Activated T-cell treated with anti-CD3 and anti-CD28 coated beads, Interleukin-2, amount 50 U/mL, for 48 hours (primary cell): ENCODE results near the gene SDK2.

Source experiments
- DNase-seq, 2 experiments: peaks; one replicate each; pipeline ENCODE4 v3.0.0-alpha.2; 2020

SDK2 gene

DNA sequence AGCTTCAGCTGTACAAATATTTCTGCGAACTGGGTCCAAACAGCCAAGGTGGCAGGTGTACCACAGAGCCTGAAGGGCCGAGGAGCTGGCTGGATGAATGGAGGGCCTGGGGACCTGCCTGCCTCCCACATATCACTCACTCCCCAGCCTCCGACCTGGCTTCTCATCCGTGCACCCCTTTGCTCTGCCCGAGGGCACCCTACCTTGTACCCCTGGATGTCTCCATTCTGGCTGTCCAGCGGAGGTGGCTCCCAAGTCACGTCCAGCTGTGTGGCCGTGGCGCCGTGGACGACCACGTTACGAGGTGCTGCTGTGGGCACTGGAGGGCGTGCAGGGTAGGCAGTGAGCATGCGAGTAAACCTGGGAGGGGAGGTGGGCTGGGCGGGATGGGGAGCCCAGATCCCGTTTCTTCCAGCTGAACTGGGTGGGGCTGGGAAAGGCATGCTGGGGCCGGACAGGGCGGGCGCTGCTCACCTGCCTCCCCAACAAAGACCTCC, 265.2 kb downstream of the SDK2 start:
- no peak for DNase-seq

DNA sequence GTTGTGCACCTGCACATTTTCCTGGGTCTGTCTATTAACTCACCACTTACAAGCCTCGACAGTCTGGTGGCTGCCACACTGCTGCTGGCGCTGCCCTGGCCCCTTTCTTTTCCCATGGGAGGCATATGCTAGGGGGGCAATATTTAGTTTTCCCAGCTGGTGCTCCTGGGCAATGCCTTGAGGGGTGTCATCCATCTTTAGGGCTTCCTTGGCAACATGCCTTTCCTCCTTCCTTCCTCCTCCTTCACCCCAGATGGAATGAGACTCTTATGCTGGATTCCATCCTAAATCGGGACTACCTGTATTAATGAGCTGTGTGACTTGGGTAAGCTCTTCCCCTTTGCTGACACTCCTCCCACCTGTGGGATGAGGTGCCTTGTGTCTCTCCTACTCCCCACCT, 267.6 kb downstream of the SDK2 start:
- DNase-seq, result no peak

GRCh38 chr17:73376152-73376551, 268.1 kb downstream of the SDK2 start:
- DNase-seq, result no peak

DNA sequence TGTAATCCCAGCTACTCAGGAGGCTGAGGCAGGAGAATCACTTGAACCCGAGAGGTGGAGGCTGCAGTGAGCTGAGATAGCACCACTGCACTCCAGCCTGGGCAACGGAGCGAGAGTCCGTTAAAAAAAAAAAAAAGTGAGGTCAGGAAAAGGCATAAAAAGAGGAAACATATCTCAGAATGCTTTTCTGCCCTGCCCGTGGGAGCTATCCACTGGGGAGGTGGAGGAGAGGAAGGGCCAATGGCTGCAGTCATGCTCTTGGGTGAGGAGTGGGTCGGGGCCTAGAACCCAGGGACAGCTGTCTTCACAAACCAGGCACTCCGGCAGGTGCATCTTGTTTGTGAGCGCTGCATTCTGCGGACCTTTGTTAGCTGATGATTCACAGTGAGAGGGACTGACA, 272.4 kb downstream of the SDK2 start:
- no peak for DNase-seq

DNA sequence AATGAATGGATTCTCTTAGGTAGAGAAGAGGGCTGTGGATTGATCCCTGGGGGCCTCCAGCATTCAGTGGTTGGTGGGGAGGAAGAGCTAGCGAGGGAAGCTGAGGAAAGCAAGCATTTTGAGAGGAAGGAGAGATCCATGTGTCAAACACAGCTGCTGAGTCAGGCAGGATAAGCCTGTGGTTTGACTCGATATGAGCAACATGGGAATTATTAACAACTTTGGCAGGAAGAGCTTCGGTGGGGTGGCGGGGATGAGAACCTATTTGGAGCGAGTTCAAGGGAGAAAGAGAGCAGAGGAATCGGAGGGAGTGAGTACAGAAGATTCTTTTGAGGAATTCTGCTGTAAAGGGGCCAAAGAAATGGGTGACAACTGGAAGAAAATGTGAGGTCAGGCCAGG, 273.0 kb downstream of the SDK2 start:
- no peak for DNase-seq

- DNase-seq, result peak; percentile 88 to 89
Observed at GRCh38 chr17:73369817-73370490, 274.3 kb downstream of the SDK2 start.

DNA sequence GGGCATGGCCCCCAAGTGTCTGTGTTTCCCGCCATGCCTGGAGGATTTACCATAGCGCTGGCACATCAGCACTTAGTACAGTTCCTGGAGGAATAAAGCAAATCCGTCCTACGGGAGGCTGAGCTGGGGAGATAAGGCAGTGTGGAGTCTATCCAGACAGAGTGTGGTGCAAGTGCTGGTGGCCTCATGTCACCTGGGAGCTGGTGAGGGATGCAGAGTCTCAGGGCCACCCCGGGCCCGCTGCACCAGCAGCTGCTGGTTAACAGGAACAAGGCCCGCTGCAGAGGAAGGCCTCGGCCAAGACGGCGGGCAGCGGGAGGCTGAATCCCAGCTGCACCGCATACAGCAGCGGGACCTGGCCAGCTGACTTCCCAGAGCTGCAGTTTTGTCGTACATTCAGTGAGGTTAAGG, 275.1 kb downstream of the SDK2 start:
- no peak for DNase-seq

DNA sequence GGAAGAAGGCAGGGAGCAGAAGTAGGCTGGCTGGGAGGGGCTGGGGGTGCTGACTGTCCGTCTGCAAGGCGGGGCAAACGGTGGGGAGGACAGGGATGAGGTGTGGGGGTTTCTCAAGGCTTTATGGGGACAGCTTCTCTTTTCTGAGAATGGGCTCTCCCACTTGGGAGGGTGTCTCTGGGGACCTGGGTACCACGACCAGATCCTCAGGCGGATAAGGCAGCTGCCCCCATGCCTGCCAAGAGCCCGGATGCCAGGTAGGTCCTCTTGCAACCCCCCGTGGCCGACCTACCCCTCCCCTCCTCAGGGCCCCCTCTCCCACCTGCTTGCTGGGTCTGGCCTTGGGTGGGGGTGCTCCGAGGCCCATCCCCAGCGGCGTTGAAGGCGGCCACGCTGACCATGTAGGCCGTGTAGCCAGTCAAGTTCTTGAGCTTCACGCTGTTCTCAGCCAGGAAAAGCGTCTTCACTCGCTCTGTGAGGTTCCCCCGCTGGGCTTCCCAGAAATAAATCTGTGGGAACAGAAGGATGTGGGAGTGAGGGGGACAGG, 276.1 kb downstream of the SDK2 start:
- no peak for DNase-seq

- no peak for DNase-seq
Observed at GRCh38 chr17:73365906-73366623, 278.2 kb downstream of the SDK2 start.

GRCh38 chr17:73365301-73365874, 278.9 kb downstream of the SDK2 start:
- DNase-seq, result no peak

DNA sequence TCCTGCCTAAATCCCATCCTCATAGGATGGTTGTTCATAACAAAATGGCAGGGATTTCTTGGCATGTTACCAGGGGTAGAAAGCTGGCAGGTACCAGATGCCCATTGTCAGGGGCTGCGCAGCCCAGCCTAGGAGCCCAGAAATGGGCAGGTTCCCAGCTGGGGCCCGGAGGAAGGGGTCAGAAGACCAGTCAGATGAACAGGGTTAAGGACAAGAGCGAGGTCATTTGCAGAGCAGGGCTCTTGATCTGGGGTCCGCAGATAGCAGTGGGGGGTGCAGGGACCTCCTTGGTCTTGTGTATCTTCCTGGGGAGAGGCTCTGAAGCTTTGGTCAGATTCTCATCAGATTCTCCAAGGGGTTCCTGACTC, 280.1 kb downstream of the SDK2 start:
- no peak for DNase-seq

DNA sequence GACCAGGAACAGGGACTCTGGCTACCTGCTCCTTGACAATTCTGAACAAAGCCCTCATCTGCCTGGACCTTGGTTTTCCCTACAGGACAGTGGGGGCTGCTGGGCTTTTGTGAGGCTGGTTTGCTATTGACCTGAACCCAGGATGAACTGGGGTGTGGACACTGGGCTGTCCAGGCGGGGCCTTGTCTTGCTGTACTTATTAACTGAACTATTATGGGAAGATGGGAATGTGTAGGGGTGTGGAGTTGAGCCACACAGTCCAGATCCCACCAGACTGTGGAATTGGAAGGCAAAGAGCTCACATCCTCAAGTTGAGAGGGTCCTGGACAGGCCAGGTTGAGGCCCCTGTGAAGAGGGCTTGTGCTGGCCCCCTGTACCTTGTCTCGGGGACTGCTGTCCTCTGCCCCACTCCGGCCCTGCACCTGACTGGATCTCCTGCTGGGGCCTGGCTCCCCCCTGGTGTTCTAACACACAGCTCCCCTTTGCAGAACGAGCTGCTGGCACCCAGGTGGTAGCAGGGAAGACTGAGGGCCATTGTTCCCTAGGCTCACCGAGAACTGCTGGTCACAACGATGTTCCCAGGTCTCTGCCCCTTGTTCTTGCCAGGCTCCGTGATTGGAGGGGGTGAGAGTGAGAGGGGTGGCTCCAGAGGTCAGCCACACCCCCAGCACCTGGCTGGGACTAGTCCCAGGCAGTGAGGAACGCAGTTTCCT, 280.6 kb downstream of the SDK2 start:
- no peak for DNase-seq

DNA sequence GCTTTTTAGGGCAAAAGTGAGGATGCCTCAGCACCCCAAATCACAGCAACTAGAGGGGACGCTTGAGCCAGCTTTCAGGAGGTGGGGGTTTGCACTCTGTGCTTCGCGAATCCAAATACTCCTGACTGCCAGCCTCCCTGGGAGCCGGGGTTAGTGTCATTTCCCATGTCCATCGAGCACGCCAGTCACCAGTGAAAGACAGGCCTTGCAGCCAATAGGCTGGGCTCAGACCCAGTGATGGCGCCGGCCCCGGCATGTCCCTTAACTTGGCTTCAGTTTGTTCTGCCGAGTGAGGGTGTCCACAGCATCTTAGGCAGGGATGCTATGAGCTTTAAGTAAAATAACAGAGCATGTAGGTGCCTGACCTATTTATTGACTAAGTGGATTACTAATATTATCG, 281.5 kb downstream of the SDK2 start:
- DNase-seq, result no peak

GRCh38 chr17:73360961-73361761, 283.1 kb downstream of the SDK2 start:
- DNase-seq, result no peak

DNA sequence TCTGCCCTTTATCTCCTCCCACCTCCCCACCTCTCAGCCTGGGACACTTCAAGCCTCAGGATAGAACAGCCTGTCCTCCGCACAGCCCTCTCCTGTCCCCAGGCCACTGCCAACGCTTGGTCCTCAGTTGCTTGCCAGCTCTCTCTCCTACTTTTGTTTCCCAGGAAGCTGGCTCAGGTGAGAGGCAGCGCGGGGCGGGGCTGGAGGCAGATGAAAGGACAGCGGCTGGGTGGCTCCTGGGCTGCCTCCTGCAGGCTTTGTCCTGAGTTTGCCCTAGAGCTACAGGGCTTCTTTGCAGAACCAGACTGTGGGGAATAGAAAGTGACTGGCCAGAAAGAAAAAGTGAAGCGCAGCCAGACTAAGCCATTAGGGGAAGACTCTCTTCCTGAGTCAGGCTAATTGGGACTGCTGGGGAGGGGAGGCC, 284.2 kb downstream of the SDK2 start:
- no peak for DNase-seq

- DNase-seq, result no peak
Observed at GRCh38 chr17:73359352-73359751, 284.9 kb downstream of the SDK2 start.

DNA sequence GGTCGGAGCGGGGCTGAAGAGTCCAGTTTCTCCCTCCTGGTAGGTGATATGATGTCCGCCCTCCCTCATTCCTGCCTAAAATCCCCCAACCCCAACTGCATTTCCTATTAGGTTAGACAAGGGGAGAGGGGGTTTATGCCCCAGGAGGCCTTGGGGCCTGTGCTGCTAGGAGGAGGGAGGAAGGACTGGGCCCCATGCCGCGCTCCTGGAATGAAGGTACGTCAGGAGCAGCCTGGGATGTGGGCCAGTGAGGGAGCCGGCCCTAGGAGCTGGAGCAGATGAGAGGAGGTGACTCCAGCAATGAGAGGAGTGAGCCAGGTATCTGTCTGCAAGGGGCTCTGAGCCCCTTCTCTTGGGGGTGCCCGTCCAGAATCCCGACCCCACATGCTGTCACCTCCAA, 285.6 kb downstream of the SDK2 start:
- DNase-seq, result no peak

GRCh38 chr17:73357981-73358380, 286.3 kb downstream of the SDK2 start:
- no peak for DNase-seq

DNA sequence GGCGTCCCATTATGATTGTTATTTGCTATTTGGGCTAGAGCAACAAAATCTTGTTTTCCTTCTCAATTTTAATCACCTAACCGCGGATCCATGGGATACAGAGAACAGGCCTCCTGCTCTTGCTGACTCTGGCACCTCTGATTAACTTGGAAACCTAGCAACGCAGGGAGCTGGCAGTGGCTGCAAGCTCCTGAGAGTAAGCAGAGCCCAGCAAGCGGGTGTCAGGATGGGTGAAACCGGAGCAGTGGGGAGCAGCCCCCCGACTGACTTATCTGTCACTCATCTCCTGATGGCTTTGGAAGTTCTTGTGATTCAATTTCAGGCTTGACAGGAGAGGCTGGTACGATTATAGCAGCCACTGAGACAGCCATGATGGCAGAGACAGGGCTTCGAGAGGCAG, 286.9 kb downstream of the SDK2 start:
- no peak for DNase-seq

DNA sequence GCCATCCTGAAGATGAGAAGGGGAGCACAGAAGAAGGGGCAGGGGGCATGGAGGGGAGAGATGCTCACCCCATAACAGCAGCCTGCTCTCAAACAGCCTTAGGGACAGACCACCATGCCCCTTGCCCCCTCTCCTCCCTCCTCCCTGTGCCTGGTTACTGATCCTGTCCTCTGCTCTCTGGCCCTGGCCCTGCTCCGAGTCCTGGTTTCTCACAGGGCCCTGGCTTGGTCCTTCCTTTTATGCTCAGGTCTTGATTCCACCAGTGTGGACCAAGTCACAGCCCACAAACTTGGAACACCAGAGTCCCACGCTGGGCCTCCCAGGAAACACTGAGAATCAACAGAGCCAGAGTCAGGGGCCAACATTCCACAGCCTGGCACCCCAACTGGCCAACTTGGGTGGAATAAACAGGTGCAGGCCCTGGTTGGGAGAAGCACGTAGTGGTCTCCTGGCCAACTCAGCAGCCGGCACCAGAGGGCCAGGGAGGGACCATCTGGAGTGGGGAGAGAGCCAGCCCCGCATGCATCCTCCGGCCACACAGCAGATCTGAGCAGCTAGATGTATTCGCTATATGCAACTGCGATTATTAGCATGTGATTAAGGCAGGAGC, 287.6 kb downstream of the SDK2 start:
- no peak for DNase-seq

GRCh38 chr17:73354423-73355284, 289.6 kb downstream of the SDK2 start:
- no peak for DNase-seq
